GM12878 (cell line): ENCODE results near the gene CCDC190. TPM values are rescaled to one million over a fixed set of nuclear protein-coding genes. Genes with fewer than 3 reads are reported as not detected.

Source experiments
- ATAC-seq: fragments of 200-7000 bp; cut with Tn5 transposase; 3 replicates; pipeline ENCODE4 v1.9.1; 2020; ENCODE audit warnings: mild to moderate bottlenecking, moderate library complexity
- BruUV-seq: library from RNA; stranded (reverse); fragments of 400-500 nt; replicated peaks from 2 replicates; lab custom pipeline; 2021; lab: Mats Ljungman, UMichigan
- CTCF ChIA-PET: fragments of 300-600 bp; sonication (Branson Sonifier 250); formaldehyde crosslinking; extraction: SDS; loops from one replicate; lab custom pipeline; 2021; ENCODE audit warnings: inconsistent platforms; lab: Yijun Ruan, JAX
- POLR2A ChIA-PET: fragments of 350-600 bp; formaldehyde crosslinking; extraction: SDS; loops from one replicate; lab custom pipeline; 2021; ENCODE audit warnings: inconsistent platforms; lab: Charles Lee
- RAD21 ChIA-PET: fragments of 300-600 bp; sonication (Branson Sonifier 250); formaldehyde crosslinking; loops from one replicate; lab custom pipeline; 2023; ENCODE audit warnings: antibody characterized with exemption; ENCODE audit not compliant: unreplicated experiment; lab: Charles Lee
- SMC1A ChIA-PET: fragments of 300-600 bp; sonication (Branson Sonifier 250); formaldehyde crosslinking; loops from one replicate; lab custom pipeline; 2023; ENCODE audit not compliant: unreplicated experiment, uncharacterized antibody; lab: Charles Lee
- DNase-seq: peaks from one replicate; pipeline ENCODE4 v3.0.0-alpha.2; 2011; ENCODE audit warnings: low read depth, low spot score
- FAIRE-seq: peaks from 3 replicates; lab custom pipeline; 2011; peaks lifted over from hg19 to GRCh38; lab: Jason Lieb, UNC
- H2AFZ ChIP-seq: 2 replicates; pipeline ENCODE4 v1.6.0; 2011; ENCODE audit warnings: low read depth, low read length, control low read depth; ENCODE audit not compliant: control insufficient read depth
- H3K27ac ChIP-seq: 2 replicates; pipeline ENCODE4 v1.5.1; 2011; ENCODE audit warnings: control low read depth; ENCODE audit not compliant: control insufficient read depth, insufficient read depth
- H3K27me3 ChIP-seq, 2 experiments: replicated peaks in 1 of 2; 2 replicates each; pipeline versions ENCODE4 v1.6.0 to v1.6.1; 2011; ENCODE audit warnings: low read length in 1 of 2; ENCODE audit not compliant: control insufficient read depth in 2 of 2, insufficient read depth in 2 of 2
- H3K36me3 ChIP-seq, 2 experiments: 2 replicates each; pipeline ENCODE4 v1.5.1; 2011; ENCODE audit warnings: low read length in 1 of 2; ENCODE audit not compliant: control insufficient read depth in 2 of 2, insufficient read depth in 2 of 2
- H3K4me1 ChIP-seq: 2 replicates; pipeline ENCODE4 v1.6.1; 2011; ENCODE audit warnings: mild to moderate bottlenecking, low read length, moderate library complexity, mixed read lengths; ENCODE audit not compliant: control insufficient read depth, insufficient read depth
- H3K4me2 ChIP-seq: 2 replicates; pipeline ENCODE4 v1.6.0; 2011; ENCODE audit warnings: control low read depth; ENCODE audit not compliant: control insufficient read depth, insufficient read depth
- H3K4me3 ChIP-seq: fragments of 200-600 bp; sonication (generic); 2 replicates; pipeline ENCODE4 v1.5.1; 2016
- H3K79me2 ChIP-seq: 2 replicates; pipeline ENCODE4 v1.6.0; 2011; ENCODE audit warnings: low read length; ENCODE audit not compliant: control insufficient read depth, insufficient read depth
- H3K9ac ChIP-seq: 2 replicates; pipeline ENCODE4 v1.8.0; 2011; ENCODE audit warnings: low read length, control low read depth, mixed read lengths; ENCODE audit not compliant: control insufficient read depth, insufficient read depth
- H3K9me3 ChIP-seq: replicated peaks from 3 replicates; pipeline ENCODE4 v1.5.1; 2011; ENCODE audit warnings: mild to moderate bottlenecking, low read length; ENCODE audit not compliant: control insufficient read depth, insufficient read depth
- H4K20me1 ChIP-seq: 2 replicates; pipeline ENCODE4 v1.6.0; 2011; ENCODE audit not compliant: control insufficient read depth, insufficient read depth
- ASH2L ChIP-seq: fragments of 300-600, 200-600 bp; sonication (generic); IDR thresholded peaks from 2 replicates; pipeline ENCODE4 v1.6.1; 2017; ENCODE audit warnings: low read depth, mild to moderate bottlenecking, borderline replicate concordance
- BRCA1 ChIP-seq: IDR thresholded peaks from 2 replicates; pipeline ENCODE4 v1.6.1; 2011; ENCODE audit warnings: low read depth, low read length, improper control_type of control experiment
- CHD2 ChIP-seq: IDR thresholded peaks from 2 replicates; pipeline ENCODE4 v1.6.1; 2011; ENCODE audit warnings: low read depth, low read length, improper control_type of control experiment, borderline replicate concordance
- DPF2 ChIP-seq: fragments of 450-650 bp; IDR thresholded peaks from 2 replicates; pipeline ENCODE4 v1.6.1; 2017; ENCODE audit warnings: mild to moderate bottlenecking
- EGR1 ChIP-seq, 2 experiments: IDR thresholded peaks; 1 replicate in 1 of 2; 2 replicates in 1 of 2; pipeline ENCODE4 v1.6.1; 2011 to 2012; ENCODE audit warnings: low read depth in 2 of 2, low read length in 2 of 2, borderline replicate concordance in 1 of 2, mild to moderate bottlenecking in 1 of 2, moderate library complexity in 1 of 2
- NFYA ChIP-seq: IDR thresholded peaks from 2 replicates; pipeline ENCODE4 v1.6.1; 2011; ENCODE audit warnings: low read depth, mild to moderate bottlenecking, low read length, improper control_type of control experiment, borderline replicate concordance
- SREBF2 ChIP-seq: IDR thresholded peaks from 2 replicates; pipeline ENCODE4 v1.6.1; 2012; ENCODE audit warnings: mild to moderate bottlenecking, low read length
- SRF ChIP-seq, 2 experiments: IDR thresholded peaks; 2 replicates each; pipeline ENCODE4 v1.6.1; 2011; ENCODE audit warnings: low read depth in 2 of 2, low read length in 2 of 2, mild to moderate bottlenecking in 1 of 2, moderate library complexity in 1 of 2
- STAT1 ChIP-seq: fragments of 450-650 bp; conservative IDR thresholded peaks from 2 replicates; pipeline ENCODE4 v1.6.1; 2014; ENCODE audit warnings: antibody characterized with exemption, mild to moderate bottlenecking
- TCF12 ChIP-seq: IDR thresholded peaks from 2 replicates; pipeline ENCODE4 v1.6.1; 2011; ENCODE audit warnings: low read depth, mild to moderate bottlenecking, low read length
- WGBS: methylation state at CpG from one replicate; pipeline ENCODE4 v1.1.6; 2016; ENCODE audit warnings: low lambda C conversion rate; ENCODE audit not compliant: insufficient replicate concordance, insufficient coverage; ENCODE audit errors: missing lambda C conversion rate; 5-methylcytosine and 5-hydroxymethylcytosine counted together
- in situ Hi-C: fragments of 300-500 bp; cut with MboI; formaldehyde crosslinking; loops from 9 replicates; pipeline ENCODE4 v1.14.3; 2018; ENCODE audit warnings: mixed read lengths
- intact Hi-C: fragments of 100-400 bp; cut with micrococcal nuclease; formaldehyde crosslinking; loops from one replicate; pipeline ENCODE4 v1.14.2; 2022; ENCODE audit not compliant: unreplicated experiment
- polyA plus RNA-seq, 11 experiments: library from polyadenylated mRNA; depleted of rRNA in 4 of 11; unstranded in 6 of 11; stranded (reverse) in 5 of 11; fragments of >200 nt; fragmentation: Nextera tagmentation in 4 of 11; fragmentation: Illumina TruSeq in 1 of 11; extraction: Ambion mirVana in 4 of 11; extraction: Trizol in 1 of 11; gene quantifications; 1 replicate in 1 of 11; 2 replicates in 10 of 11; pipeline versions ENCODE4 v1.2.1 to v1.2.3, GENCODE V29; 2011 to 2016; ENCODE audit warnings: inconsistent platforms in 2 of 11, missing spikeins in 2 of 11, low read depth in 1 of 11
- total RNA-seq, 4 experiments: library from RNA; depleted of rRNA in 3 of 4; stranded (reverse); fragments of >200 nt in 3 of 4; fragmentation: Illumina TruSeq in 1 of 4; extraction: Trizol in 1 of 4; gene quantifications; 2 replicates each; pipeline versions ENCODE4 v1.2.1 to v1.2.3, GENCODE V29; 2013 to 2021
- TF ChIP-seq, protein P1 (sequence below): IDR thresholded peaks from 2 replicates; pipeline ENCODE4 v1.6.1; 2012; ENCODE audit warnings: improper control_type of control experiment, low read depth, low read length; ENCODE audit not compliant: insufficient replicate concordance
- TF ChIP-seq, protein P2 (sequence below): fragments of 450-650 bp; IDR thresholded peaks from 2 replicates; pipeline ENCODE4 v1.6.1; 2016; ENCODE audit warnings: mild to moderate bottlenecking, moderate library complexity, borderline replicate concordance
- TF ChIP-seq, protein P3 (sequence below): fragments of 450-650 bp; IDR thresholded peaks from 2 replicates; pipeline ENCODE4 v1.6.1; 2017; ENCODE audit warnings: mild to moderate bottlenecking

The CCDC190 gene
- total and polyA plus RNA-seq, 10 of the 15 experiments (the other 5 are each of a cell fraction or from before 2014, with no cell fraction given): not detected

DNA sequence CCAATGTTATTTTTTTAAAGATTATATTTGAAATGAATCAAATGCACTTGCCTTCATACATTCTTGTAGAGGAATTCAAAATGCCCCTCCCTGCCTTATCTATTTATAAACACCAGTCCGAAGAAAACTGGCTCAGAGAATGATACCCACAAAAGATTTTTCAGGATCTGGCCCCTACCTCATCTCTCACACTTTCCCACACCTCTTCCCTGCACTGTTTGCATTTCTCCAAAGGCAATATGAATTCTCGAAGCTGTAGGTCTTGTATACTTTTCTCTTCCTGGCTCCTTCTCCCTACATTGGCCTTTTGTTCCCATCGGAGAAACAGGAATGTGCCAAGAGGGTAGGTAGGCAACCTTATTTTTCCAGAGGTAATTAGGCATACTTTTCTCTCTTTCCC lies 12.0 kb upstream of the CCDC190 start:
- ChIA-PET CTCF (interaction anchor here (0.7 to 1.6 kb wide), 3 partner anchors 19 to 578 kb away, joined by 3 to 5 read pairs (median 4); no protein-coding TSS in a partner anchor), SMC1A (interaction anchor here (1.3 kb wide), 1 partner anchor 14 kb away, joined by 3 read pairs; no protein-coding TSS in a partner anchor), RAD21 (no interaction called here), POLR2A (no interaction called here)
- H3K79me2 ChIP-seq: no peaks in the 10 kb centered on the region
- no peak for ATAC-seq
- no peak for FAIRE-seq
- DNase-seq: no peak
- H3K9me3 ChIP-seq: no peaks in the 10 kb centered on the region
- WGBS: 2% methylated on average over 3 of the region's 3 CpGs
- no peak overlapping the region for H3K9ac ChIP-seq
- H4K20me1 ChIP-seq: no peaks in the 10 kb centered on the region
- H3K27ac ChIP-seq: no peak overlapping the region
- no peaks in the 10 kb centered on the region for H3K4me1 ChIP-seq
- no TSS peak for BruUV-seq
- H2AFZ ChIP-seq: no peak overlapping the region
- no peak overlapping the region for H3K4me3 ChIP-seq
- in situ Hi-C loops (no loop called here), intact Hi-C loops (loop anchor here (10.0 kb wide), 1 partner anchor 202 kb away; no protein-coding TSS in a partner anchor)
- no peaks in the 10 kb centered on the region for H3K36me3 ChIP-seq
- no peak overlapping the region for H3K4me2 ChIP-seq
- 0 out of 4 replicates have a peak, but pooled peaks cover 0 to 2% of the 10 kb centered on the region in 2 experiments for H3K27me3 ChIP-seq
- TF ChIP-seq NFYA: no peak
- no peak for TF ChIP-seq CHD2
- TF ChIP-seq SREBF2: no peak
- TF ChIP-seq, protein P1, sequence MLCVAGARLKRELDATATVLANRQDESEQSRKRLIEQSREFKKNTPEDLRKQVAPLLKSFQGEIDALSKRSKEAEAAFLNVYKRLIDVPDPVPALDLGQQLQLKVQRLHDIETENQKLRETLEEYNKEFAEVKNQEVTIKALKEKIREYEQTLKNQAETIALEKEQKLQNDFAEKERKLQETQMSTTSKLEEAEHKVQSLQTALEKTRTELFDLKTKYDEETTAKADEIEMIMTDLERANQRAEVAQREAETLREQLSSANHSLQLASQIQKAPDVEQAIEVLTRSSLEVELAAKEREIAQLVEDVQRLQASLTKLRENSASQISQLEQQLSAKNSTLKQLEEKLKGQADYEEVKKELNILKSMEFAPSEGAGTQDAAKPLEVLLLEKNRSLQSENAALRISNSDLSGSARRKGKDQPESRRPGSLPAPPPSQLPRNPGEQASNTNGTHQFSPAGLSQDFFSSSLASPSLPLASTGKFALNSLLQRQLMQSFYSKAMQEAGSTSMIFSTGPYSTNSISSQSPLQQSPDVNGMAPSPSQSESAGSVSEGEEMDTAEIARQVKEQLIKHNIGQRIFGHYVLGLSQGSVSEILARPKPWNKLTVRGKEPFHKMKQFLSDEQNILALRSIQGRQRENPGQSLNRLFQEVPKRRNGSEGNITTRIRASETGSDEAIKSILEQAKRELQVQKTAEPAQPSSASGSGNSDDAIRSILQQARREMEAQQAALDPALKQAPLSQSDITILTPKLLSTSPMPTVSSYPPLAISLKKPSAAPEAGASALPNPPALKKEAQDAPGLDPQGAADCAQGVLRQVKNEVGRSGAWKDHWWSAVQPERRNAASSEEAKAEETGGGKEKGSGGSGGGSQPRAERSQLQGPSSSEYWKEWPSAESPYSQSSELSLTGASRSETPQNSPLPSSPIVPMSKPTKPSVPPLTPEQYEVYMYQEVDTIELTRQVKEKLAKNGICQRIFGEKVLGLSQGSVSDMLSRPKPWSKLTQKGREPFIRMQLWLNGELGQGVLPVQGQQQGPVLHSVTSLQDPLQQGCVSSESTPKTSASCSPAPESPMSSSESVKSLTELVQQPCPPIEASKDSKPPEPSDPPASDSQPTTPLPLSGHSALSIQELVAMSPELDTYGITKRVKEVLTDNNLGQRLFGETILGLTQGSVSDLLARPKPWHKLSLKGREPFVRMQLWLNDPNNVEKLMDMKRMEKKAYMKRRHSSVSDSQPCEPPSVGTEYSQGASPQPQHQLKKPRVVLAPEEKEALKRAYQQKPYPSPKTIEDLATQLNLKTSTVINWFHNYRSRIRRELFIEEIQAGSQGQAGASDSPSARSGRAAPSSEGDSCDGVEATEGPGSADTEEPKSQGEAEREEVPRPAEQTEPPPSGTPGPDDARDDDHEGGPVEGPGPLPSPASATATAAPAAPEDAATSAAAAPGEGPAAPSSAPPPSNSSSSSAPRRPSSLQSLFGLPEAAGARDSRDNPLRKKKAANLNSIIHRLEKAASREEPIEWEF: no peak
- TF ChIP-seq EGR1 (IDR thresholded peaks at IDR 0.05; ENCODE audit: borderline replicate concordance in 1 of 2, low read depth in 2 of 2, low read length in 2 of 2): no peak
- TF ChIP-seq STAT1: no peak
- TF ChIP-seq TCF12: no peak
- no peak for TF ChIP-seq ASH2L
- TF ChIP-seq, protein P2, sequence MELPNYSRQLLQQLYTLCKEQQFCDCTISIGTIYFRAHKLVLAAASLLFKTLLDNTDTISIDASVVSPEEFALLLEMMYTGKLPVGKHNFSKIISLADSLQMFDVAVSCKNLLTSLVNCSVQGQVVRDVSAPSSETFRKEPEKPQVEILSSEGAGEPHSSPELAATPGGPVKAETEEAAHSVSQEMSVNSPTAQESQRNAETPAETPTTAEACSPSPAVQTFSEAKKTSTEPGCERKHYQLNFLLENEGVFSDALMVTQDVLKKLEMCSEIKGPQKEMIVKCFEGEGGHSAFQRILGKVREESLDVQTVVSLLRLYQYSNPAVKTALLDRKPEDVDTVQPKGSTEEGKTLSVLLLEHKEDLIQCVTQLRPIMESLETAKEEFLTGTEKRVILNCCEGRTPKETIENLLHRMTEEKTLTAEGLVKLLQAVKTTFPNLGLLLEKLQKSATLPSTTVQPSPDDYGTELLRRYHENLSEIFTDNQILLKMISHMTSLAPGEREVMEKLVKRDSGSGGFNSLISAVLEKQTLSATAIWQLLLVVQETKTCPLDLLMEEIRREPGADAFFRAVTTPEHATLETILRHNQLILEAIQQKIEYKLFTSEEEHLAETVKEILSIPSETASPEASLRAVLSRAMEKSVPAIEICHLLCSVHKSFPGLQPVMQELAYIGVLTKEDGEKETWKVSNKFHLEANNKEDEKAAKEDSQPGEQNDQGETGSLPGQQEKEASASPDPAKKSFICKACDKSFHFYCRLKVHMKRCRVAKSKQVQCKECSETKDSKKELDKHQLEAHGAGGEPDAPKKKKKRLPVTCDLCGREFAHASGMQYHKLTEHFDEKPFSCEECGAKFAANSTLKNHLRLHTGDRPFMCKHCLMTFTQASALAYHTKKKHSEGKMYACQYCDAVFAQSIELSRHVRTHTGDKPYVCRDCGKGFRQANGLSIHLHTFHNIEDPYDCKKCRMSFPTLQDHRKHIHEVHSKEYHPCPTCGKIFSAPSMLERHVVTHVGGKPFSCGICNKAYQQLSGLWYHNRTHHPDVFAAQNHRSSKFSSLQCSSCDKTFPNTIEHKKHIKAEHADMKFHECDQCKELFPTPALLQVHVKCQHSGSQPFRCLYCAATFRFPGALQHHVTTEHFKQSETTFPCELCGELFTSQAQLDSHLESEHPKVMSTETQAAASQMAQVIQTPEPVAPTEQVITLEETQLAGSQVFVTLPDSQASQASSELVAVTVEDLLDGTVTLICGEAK: no peak
- no peak for TF ChIP-seq DPF2
- TF ChIP-seq BRCA1: no peak
- TF ChIP-seq SRF (IDR thresholded peaks at IDR 0.05; ENCODE audit: low read depth in 2 of 2, low read length in 2 of 2): no peak
- TF ChIP-seq, protein P3, sequence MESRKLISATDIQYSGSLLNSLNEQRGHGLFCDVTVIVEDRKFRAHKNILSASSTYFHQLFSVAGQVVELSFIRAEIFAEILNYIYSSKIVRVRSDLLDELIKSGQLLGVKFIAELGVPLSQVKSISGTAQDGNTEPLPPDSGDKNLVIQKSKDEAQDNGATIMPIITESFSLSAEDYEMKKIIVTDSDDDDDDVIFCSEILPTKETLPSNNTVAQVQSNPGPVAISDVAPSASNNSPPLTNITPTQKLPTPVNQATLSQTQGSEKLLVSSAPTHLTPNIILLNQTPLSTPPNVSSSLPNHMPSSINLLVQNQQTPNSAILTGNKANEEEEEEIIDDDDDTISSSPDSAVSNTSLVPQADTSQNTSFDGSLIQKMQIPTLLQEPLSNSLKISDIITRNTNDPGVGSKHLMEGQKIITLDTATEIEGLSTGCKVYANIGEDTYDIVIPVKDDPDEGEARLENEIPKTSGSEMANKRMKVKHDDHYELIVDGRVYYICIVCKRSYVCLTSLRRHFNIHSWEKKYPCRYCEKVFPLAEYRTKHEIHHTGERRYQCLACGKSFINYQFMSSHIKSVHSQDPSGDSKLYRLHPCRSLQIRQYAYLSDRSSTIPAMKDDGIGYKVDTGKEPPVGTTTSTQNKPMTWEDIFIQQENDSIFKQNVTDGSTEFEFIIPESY: no peak
